HG02759 (cell line): Measurements from ENCODE around the gene KPNA3.
"Not testable (repeated sequence)": the region's sequence is repeated elsewhere in the genome, so short reads cannot be mapped to it uniquely, and the experiment has no call there.

Source experiments
- ATAC-seq: cut with Tn5 transposase; IDR thresholded peaks from one replicate; pipeline ENCODE4 v1.9.1; 2021; ENCODE audit warnings: mild to moderate bottlenecking, moderate library complexity; ENCODE audit not compliant: unreplicated experiment

Gene KPNA3, protein sequence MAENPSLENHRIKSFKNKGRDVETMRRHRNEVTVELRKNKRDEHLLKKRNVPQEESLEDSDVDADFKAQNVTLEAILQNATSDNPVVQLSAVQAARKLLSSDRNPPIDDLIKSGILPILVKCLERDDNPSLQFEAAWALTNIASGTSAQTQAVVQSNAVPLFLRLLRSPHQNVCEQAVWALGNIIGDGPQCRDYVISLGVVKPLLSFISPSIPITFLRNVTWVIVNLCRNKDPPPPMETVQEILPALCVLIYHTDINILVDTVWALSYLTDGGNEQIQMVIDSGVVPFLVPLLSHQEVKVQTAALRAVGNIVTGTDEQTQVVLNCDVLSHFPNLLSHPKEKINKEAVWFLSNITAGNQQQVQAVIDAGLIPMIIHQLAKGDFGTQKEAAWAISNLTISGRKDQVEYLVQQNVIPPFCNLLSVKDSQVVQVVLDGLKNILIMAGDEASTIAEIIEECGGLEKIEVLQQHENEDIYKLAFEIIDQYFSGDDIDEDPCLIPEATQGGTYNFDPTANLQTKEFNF

DNA sequence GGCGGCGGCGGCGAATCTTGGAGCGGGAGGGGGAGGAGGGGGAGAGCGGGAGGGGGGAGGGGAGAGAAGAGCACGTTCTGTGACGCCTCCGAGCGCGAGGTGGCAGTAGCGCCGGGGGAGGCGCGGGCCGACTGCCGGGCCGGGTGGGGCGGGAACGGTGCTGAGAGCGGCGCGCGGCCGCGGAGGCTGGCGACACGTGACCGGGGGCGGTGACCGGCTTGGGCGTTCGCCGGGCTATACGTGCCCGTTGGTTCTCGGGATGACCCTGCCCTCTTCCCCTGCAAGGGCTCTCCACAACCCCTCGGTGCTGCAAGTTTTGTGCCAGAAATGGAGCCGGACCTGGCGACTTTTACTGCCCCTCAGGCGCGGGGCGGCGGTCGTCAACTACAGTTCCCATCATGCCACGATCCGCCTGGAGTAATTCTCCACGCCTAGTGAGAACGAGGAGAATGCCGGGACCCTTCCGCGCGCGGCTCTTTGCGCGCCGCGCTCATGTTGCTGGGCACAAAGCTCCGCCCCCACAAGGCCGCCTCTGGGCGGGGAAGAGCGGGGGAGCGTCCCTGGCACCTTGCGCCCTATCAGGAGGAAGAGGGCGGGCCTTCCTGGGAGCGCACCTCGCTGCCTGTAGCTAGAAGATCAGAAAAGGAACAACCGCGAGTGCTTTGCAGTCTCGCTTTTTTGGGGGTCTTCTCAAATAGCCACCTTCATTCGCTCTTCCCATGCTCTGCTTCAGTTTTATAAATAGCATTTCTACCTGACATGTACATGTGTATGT lies at the start of gene KPNA3:
Gene KPNA3 (minus strand): TSS at position 133 of the 775 bp plus-strand sequence. CDS start 176 bp downstream, outside the sequence.
- peak; percentile 89 for ATAC-seq

DNA sequence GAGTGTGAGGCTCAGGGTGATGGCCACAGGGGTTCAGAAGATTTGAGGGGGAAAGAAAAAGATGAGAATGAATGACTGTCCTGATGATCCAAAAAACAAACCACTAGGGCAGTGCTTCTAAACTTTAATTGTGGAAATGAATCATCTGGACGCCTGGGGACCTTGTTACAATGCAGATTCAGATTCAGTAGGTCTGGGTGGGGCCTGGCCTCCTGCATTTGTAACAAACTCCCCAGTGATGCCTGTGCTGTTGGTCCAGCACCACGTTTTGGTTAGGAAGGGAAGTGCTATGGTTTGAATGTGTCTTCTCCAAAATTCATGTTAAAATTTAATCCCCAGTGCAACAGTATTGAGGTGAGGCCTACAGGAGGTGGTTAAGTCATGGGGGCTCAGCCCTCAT lies 49.5 kb upstream of the KPNA3 start:
- no peak for ATAC-seq

DNA sequence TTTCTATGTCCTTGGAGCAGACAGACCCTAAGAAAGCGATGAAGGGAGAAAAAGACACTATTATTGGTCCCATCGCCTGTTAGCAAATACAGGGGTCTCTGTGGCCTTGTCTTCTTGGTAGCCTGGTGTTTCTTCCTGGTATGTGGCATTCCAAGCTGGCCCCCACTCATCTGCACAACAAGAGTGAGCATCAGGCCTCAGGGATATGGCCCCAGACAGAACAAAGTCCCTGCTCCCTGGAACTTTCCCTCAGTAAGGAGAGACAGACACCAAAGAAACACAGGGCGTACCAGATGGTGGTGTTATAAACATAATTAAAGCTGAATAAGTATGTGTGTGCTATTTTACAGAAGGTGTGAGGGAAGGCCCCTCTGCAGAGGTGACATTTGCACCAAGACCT lies 48.2 kb upstream of the KPNA3 start:
- ATAC-seq = no peak

DNA sequence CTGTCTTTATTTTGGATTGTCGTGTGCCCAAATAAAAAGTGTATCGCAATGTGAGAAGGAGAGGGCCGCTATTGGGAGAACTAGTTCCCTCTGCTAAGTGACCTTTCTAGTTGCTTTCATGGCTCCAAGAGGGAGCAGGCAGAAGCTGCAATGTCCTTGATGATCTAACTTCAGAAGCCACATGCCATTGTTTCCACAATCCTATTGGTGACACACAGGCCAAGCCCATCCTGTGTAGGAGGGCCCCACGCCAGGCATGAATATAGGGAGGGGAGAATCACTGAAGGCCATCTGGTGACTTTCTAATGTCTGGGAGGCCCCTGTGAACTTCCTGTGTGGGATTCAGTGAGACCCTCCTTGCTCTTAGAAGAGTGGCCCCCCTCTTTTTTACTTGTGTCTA lies 47.8 kb upstream of the KPNA3 start:
- ATAC-seq = no peak

DNA sequence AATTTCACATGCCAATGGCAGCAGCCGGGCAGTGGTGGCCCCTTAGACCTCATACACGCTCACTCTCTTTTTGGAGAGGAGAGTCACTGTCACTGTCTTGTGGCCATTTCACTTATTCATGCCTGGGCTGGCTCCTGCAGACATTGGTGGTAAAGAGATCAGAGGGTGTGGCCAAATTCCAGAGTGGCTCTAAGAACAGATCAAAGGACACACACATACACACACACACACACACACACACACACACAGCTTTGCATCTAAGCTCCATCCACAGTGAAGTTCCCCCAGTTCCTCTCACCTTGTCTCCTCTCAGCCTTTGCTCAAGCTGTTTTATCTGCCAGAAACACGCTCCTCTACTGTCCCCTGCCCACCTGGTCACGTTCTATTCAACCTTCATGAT lies 46.5 kb upstream of the KPNA3 start:
- ATAC-seq = no peak

DNA sequence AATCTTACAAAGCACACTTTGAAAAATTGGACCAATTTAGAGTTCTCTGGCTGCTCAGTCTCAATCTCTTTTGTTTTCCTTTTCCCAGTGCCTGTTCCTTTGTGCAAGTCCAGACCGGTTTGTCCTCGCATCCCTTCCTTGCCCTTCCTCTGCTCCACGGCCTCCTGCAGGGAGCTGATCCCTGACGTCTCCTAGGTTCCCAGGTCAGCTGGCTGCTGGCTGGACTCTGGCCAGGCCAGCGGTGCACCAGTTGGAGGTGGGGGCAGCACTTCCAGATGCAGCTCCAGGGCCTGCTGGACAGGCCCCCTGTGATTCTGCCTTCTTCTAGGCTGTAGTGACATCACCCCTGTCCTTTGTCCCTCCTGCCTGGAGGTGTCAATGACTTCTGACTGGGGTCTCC lies 44.0 kb upstream of the KPNA3 start:
- no peak for ATAC-seq

DNA sequence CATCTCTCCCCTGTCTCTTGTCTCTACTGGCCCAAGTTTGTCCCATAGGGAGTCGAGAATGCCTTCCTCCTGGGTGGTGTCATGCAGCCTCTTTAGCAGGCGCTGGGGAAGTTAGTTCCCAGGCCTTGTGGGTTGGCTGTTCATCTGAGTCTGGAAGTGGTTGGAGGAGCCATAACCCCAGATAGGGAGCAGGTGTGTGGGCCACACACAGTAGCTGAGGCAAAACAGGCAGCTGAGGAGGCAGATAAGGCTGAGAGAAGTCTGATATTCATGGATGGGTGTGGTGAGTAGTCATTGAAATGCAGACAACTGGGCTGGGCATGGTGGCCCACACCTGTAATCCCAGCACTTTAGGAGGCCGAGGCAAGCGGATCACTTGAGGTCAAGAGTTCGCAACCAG lies 40.9 kb upstream of the KPNA3 start:
- ATAC-seq = no peak

DNA sequence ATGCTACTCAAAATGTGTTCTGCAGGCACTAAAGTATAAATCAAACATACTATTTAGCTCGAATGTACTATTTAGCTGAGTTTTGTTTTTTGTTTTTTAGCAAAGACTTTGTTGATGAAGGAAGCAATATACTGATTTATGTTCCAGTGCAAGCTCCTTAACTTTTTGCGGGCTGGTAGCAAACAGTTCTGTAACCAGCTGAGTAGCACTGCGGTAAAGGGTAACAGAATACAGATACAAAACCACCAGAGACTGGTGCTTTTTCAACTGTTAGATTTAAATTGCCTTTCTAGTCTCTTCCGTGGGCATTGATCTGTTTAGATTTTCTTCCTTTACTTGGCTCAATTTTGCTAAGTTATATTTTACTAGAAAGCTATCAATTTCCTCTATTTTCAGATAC lies 39.0 kb upstream of the KPNA3 start:
- no peak for ATAC-seq

DNA sequence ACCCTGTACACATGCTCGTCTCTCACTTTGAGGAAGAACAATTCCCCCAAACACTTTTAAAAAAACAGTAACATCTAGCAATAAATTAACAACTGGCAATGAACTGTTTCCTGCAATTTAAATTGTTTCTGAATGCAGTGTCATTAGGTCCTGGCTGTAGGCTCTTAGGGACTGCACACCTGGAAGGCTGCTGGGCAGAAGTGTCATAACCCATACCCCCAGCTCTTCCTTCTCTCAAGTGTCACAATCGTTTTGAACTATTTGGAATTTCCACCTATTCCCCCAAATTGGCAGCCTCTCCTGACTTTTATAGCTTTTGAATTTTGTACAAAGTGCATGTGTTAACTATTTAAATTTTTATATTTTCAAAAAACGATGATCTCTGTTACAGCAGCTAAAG lies 38.2 kb upstream of the KPNA3 start:
- ATAC-seq = no peak

DNA sequence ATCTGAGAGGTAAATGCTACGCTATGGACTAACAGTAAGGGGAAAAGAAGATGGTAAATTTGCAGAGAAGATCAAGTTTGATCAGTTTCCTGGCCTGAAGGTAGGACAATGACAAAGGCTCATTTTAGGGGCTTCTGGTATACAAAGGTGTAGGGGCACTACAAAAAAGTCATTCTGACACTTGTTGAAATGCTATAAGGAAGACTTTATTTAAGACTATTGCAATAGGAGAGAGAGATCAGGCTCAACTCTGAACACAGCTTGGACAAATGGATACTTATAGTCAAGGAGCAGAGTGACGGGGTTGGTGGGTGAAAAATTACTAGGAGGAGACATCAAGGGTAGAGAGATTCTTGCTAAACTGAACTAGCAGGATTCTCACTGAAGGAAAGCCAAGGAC lies 37.2 kb upstream of the KPNA3 start:
- no peak for ATAC-seq

DNA sequence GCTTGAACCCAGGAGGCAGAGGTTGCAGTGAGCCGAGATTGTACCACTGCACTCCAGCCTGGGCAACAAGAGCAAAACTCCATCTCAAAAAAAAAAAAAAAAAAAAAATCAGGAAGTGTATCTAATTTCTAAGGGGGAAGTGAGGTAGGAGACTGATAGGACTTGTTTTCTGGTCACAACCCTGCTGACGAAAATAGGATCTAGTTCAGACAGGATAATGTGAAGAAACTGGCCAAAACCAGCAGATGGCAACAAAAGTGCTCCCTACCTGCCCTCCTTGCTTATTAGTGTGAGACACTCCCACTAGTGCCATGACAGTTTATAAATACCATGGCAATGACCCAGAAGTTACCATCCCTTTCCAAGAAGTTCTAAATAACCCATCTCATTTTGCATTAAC lies 36.0 kb upstream of the KPNA3 start:
- no peak for ATAC-seq

DNA sequence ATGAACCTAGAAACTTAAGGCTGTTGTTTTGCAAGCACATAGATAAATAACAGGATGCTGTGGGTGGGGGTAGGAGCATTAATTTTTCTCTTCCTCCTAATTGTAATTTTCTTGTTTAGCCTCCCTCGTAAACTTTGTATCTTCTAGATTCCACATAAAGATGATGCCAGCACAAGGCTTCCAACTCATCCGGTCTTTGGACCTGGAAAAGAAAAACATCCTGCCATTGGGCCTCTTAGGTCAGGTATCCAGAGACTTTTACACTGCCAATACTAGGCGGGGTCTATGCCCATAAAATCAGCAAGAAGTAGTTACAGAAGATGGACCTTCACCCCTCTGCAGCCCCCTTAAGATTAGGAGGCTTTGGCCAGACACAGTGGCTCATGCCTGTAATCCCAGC lies 35.4 kb upstream of the KPNA3 start:
- ATAC-seq = no peak

DNA sequence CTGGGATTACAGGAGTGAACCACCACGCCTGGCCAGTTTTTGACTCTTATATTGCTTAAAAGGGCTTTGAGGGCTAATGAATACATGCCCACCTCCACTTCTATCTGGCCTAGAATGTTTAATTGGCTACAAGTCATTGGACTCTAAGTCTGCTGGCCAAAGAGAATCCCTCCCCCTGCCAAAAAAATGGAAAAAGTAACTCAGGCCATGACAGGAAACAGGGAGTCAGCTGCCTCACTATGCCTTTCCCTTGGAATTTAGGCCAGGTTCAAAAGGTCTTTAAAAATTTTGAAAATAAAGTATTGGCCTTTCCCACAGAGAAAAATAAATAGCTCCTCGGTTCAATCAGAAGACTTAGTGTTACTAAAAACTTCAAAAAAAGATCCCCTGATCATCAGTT lies 34.9 kb upstream of the KPNA3 start:
- ATAC-seq = no peak

DNA sequence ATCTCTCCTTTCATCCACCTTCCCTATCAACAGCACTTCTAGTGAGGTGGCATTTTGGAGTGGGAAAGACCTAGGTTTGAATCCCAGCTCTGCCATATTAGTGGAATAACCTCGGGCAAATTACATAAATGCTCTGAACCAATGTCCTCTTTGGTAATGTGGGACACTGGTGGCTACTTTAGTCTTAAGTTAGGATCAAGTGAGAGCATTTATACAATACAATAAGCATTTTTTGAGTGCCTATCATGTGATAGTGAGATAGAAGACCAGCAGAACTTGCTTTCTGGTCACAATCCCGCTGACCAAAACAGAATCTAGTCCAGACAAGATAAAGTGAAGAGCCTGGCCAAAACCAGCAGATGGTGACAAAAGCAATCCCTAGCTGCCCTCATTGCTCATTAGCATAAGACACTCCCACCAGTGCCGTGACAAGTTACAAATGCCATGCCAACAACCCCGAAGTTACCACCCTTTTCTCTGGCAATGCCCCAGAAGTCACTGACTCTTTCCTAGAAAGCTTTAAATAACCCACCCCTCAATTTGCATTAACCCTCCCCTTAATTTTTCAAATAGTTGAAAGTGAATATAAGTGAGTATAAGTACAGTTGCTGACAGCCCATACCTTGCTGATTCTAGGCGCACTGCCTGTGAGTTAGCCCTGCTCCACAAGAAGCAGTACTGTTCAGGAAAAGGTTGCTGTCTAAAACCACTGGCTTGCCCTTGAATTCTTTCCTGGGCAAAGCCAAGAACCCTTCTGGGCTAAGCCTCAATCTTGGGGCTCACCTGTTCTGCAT lies 28.9 kb upstream of the KPNA3 start:
- ATAC-seq = no peak

DNA sequence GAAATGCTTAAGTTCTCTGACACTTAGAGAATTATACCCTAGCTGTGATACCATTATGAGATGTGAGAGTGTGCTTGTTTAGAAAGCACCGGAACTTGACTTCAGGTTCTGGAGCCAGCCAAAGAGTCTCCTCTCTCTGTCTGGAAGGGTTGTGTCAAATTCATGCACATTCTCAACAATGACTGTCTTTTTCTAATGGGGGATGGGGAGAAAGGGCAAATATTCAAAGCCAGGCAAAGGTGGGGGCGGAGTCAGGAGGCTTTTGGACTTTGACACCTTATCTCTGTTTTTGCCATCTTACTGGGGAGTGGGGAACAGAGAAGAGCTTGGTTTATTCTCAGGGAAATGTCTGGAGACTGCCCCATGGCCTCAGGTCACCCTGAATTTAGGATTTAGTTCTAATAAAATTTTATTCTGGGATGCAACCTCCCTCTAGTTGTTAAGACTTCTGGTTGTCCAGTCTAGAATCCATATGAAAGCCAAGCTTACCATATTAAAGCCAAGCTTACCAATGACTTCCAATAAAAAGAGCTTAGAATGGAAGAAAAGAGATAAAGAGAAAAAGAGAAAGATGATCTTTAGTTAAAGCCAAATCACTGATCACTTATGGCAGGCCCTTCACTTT lies 28.2 kb upstream of the KPNA3 start:
- no peak for ATAC-seq

DNA sequence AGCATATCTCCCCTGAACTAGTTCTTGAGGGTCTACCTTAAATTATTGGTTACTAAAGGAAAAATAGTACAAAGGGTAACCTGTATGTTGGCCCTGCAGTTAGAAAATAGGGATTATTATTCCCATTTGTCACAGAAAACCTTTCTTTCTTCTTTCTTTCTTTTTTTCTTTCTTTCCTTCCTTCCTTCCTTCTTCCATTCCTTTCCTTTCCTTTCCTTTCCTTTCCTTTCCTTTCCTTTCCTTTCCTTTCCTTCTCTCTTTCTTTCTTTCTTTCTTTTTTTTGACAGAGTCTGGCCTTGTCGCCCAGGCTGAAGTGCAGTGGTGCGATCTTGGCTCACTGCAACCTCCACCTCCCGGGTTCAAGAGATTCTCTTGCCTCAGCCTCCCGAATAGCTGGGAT lies 23.6 kb upstream of the KPNA3 start:
- not testable (repeated sequence) for ATAC-seq

DNA sequence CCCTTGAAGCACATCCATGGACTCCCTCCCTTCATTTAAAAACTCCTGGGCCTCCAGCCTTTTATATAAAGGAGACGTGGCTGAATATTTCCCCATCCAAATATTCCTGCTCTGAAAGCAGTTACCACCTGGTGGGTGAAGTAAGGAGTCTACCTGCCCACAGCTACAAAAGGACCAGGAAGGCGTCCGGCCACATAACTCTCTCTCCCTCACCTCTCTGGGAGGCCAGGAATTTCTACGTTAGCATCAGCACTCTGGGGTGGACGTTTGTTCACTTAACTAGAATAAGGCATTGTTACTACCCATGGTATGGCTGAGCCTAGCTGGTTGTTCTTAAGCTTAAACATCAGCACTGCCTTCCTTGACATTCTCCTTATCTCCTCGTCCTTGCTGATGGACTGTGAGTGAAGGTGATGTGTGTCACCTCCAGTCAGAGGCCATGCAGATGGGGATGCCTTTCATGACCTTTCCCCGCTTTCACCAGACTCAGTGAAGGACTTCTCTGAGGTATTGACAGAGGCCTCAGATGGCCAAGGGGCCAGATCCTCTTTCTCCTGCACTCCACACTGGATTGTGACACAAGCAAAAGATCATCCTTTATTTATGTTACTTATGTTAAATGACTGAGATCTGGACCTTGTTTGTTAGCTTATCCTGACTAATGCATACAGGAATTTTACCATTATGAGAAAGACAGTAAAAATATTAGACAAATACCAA lies 22.2 kb upstream of the KPNA3 start:
- no peak for ATAC-seq

DNA sequence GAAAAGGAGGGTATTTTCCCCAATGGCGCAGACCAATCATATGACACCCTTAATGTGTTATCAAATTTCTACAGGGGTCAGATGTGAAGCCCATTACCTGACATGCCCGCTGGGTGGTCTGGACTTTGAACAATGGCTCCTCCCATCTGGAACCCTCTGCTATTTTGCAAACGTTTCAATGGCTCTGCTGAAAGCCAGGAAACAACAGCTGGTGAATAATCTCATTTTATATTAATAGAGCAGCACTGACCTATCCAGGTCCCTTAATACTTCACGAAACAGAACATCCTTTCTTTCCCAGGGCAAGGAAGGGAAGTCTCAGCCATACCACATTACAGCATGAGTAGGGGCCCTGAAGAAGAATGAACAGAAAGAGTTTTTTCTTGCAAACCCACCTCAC lies 20.3 kb upstream of the KPNA3 start:
- no peak for ATAC-seq

DNA sequence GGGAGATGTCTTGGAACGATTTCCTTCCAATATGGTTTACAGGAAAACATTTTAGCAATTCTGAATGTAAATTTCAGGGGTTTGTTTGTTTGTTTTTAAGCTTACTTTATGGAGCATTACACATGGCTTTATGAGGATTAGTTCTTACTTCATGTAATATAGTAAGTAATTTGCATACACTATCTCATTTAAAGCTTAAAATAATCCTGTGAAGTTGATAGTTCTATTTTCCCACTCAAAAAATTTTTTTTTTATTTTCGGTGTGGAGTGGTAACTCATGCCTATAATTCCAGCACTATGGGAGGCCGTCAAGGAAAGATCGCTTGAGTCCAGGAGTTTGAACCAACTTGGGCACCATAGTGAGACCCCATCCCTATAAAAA lies 19.0 kb upstream of the KPNA3 start:
- ATAC-seq = no peak
